Measurements from ENCODE around the gene HSD17B14. TPM values are rescaled to one million over a fixed set of nuclear protein-coding genes. Genes with fewer than 3 reads are reported as not detected.

The HSD17B14 gene
- polyA plus RNA-seq, 1 of the 3 experiments (the other 2 are of a cell fraction) = 29.7 TPM

GRCh38 chr19:48861313-48861712, 25.0 kb upstream of the HSD17B14 start:
- POLR2A ChIA-PET = no interaction called here
- H3K36me3 ChIP-seq (replicated peaks in 1 of 2; ENCODE audit: control insufficient read depth in 1 of 2, insufficient read depth in 2 of 2, low read length in 1 of 2) = no peaks in the 10 kb centered on the region
- CTCF ChIA-PET = interaction anchor here (1.3 to 1.8 kb wide), 2 partner anchors 19 to 109 kb away, joined by 3 to 7 read pairs; no protein-coding TSS in a partner anchor

GRCh38 chr19:48859711-48860572, 23.7 kb upstream of the HSD17B14 start:
- CTCF ChIA-PET = interaction anchor here (0.6 kb wide), 1 partner anchor 111 kb away, joined by 4 read pairs; no protein-coding TSS in a partner anchor
- H3K4me2 ChIP-seq = no peak overlapping the region
- H3K9ac ChIP-seq = no peak overlapping the region
- TF ChIP-seq FOXM1 (IDR thresholded peaks at IDR 0.05; ENCODE audit: low read depth) (no peak), TEAD4 (IDR thresholded peaks at IDR 0.05; ENCODE audit: borderline replicate concordance, insufficient read depth) (no peak), MXI1 (IDR thresholded peaks at IDR 0.05; ENCODE audit: low read depth, low read length) (no peak), GABPA (IDR thresholded peaks at IDR 0.05; ENCODE audit: low read depth) (no peak), RCOR1 (IDR thresholded peaks at IDR 0.05; ENCODE audit: low read length) (no peak), EP300 (IDR thresholded peaks at IDR 0.05; ENCODE audit: borderline replicate concordance in 1 of 2, low read depth in 1 of 2, low read length in 1 of 2) (no peak), CHD2 (IDR thresholded peaks at IDR 0.05; ENCODE audit: low read length, partially characterized antibody) (no peak), NFIC (IDR thresholded peaks at IDR 0.05; ENCODE audit: borderline replicate concordance) (no peak), SMC3 (IDR thresholded peaks at IDR 0.05; ENCODE audit: low read depth, low read length) (no peak), TCF12 (IDR thresholded peaks at IDR 0.05) (no peak), YY1 (IDR thresholded peaks at IDR 0.05; ENCODE audit: low read depth) (no peak), GATA2 (CRISPR knock-in tag; IDR thresholded peaks at IDR 0.05) (no peak), TAF1 (IDR thresholded peaks at IDR 0.05; ENCODE audit: borderline replicate concordance, low read depth, low read length) (no peak), EZH2phosphoT487 (IDR thresholded peaks at IDR 0.05; ENCODE audit: borderline replicate concordance, low read depth) (no peak), FOSL2 (IDR thresholded peaks at IDR 0.05; ENCODE audit: borderline replicate concordance, low read depth) (no peak)
- H3K9me2 ChIP-seq = no peaks in the 10 kb centered on the region
- no peaks in the 10 kb centered on the region for H3K27me3 ChIP-seq (ENCODE audit: insufficient read depth)
- H4K20me1 ChIP-seq (ENCODE audit: insufficient read depth) = no peaks in the 10 kb centered on the region
- H3K4me1 ChIP-seq (ENCODE audit: control insufficient read depth in 1 of 2, insufficient read depth in 2 of 2, low read depth in 1 of 2, low read length in 1 of 2) = no peaks in the 10 kb centered on the region
- no peak overlapping the region for H3K4me3 ChIP-seq (ENCODE audit: low read depth in 2 of 2, low read length in 1 of 2)
- peak; percentile 55 for DNase-seq
- H3K79me2 ChIP-seq (ENCODE audit: insufficient read depth) = no peaks in the 10 kb centered on the region
- H2AFZ ChIP-seq (ENCODE audit: low read depth) = no peak overlapping the region
- no peaks in the 10 kb centered on the region for H3K36me3 ChIP-seq (replicated peaks in 1 of 2; ENCODE audit: control insufficient read depth in 1 of 2, insufficient read depth in 2 of 2, low read length in 1 of 2)
- H3K9me3 ChIP-seq = no peaks in the 10 kb centered on the region
- no peak overlapping the region for H3K27ac ChIP-seq (ENCODE audit: low read depth in 2 of 2, low read length in 1 of 2)
- no peaks in the 10 kb centered on the region for H3F3A ChIP-seq (replicated peaks; ENCODE audit: insufficient read depth)
- 93% methylated on average over 25 of the region's 30 CpGs for WGBS (ENCODE audit: low lambda C conversion rate)
- POLR2A ChIA-PET = no interaction called here

More at GRCh38 chr19:48861313-48861712, 25.0 kb upstream of the HSD17B14 start:
- Histone ChIP-seq H2AFZ (ENCODE audit: low read depth) (no peak overlapping the region), H3K4me1 (ENCODE audit: control insufficient read depth in 1 of 2, insufficient read depth in 2 of 2, low read depth in 1 of 2, low read length in 1 of 2) (no peaks in the 10 kb centered on the region), H3K9me3 (no peaks in the 10 kb centered on the region), H3K9ac (no peak overlapping the region), H3K27me3 (ENCODE audit: insufficient read depth) (no peaks in the 10 kb centered on the region), H4K20me1 (ENCODE audit: insufficient read depth) (no peaks in the 10 kb centered on the region), H3K4me3 (ENCODE audit: low read depth in 2 of 2, low read length in 1 of 2) (no peak overlapping the region), H3K9me2 (no peaks in the 10 kb centered on the region), H3K79me2 (ENCODE audit: insufficient read depth) (no peaks in the 10 kb centered on the region), H3K27ac (ENCODE audit: low read depth in 2 of 2, low read length in 1 of 2) (no peak overlapping the region), H3K4me2 (no peak overlapping the region), H3F3A (replicated peaks; ENCODE audit: insufficient read depth) (no peaks in the 10 kb centered on the region)
- no peak for DNase-seq
- TF ChIP-seq SMC3 (IDR thresholded peaks at IDR 0.05; ENCODE audit: low read depth, low read length) (no peak), NFIC (IDR thresholded peaks at IDR 0.05; ENCODE audit: borderline replicate concordance) (no peak), FOXJ3 (CRISPR knock-in tag; IDR thresholded peaks at IDR 0.05) (no peak), RAD21 (IDR thresholded peaks at IDR 0.05; ENCODE audit: low read length) (no peak), SIN3A (IDR thresholded peaks at IDR 0.05; ENCODE audit: borderline replicate concordance, low read depth, low read length) (no peak), MEF2A (IDR thresholded peaks at IDR 0.05; ENCODE audit: borderline replicate concordance, low read depth) (no peak), RCOR1 (IDR thresholded peaks at IDR 0.05; ENCODE audit: low read length) (no peak), FOSL2 (IDR thresholded peaks at IDR 0.05; ENCODE audit: borderline replicate concordance, low read depth) (no peak), NRF1 (IDR thresholded peaks at IDR 0.05; ENCODE audit: low read depth, low read length) (no peak), TCF12 (IDR thresholded peaks at IDR 0.05) (no peak), GABPA (IDR thresholded peaks at IDR 0.05; ENCODE audit: low read depth) (no peak), CTCF (IDR thresholded peaks at IDR 0.05) (no peak), POLR2AphosphoS5 (IDR thresholded peaks at IDR 0.05; ENCODE audit: low read depth, low read length) (no peak)
- 90% methylated on average over 18 of the region's 18 CpGs for WGBS (ENCODE audit: low lambda C conversion rate)
